PFSK-1 (cell line): ENCODE results near the gene COL8A1.

Experiments
- POLR2AphosphoS5 ChIP-seq: IDR thresholded peaks from 2 replicates; pipeline ENCODE4 v1.6.1; 2012; ENCODE audit warnings: low read depth, mild to moderate bottlenecking, control low read depth, low read length, moderate library complexity
- REST ChIP-seq, 2 experiments: IDR thresholded peaks; 2 replicates each; pipeline versions ENCODE4 v1.6.1 to v1.8.0; 2011 to 2012; ENCODE audit warnings: low read depth in 2 of 2, low read length in 2 of 2, control low read depth in 1 of 2, inconsistent platforms in 1 of 2, mild to moderate bottlenecking in 1 of 2, moderate library complexity in 1 of 2; ENCODE audit not compliant: insufficient read depth in 1 of 2
- SIN3A ChIP-seq: IDR thresholded peaks from 2 replicates; pipeline ENCODE4 v1.6.1; 2012; ENCODE audit warnings: mild to moderate bottlenecking, low read length, moderate library complexity, borderline replicate concordance; ENCODE audit not compliant: insufficient read depth
- TAF1 ChIP-seq: IDR thresholded peaks from 2 replicates; pipeline ENCODE4 v1.6.1; 2012; ENCODE audit warnings: low read length, control low read depth, borderline replicate concordance; ENCODE audit not compliant: insufficient read depth

GRCh38 chr3:99637016-99637367 is 1.4 kb upstream of the COL8A1 start:
- TF ChIP-seq REST (IDR thresholded peaks at IDR 0.05; ENCODE audit: insufficient read depth in 1 of 2, low read depth in 2 of 2, low read length in 2 of 2) (no peak), POLR2AphosphoS5 (no peak), TAF1 (no peak), SIN3A (no peak)
